K562 (cell line): Measurements from ENCODE around the gene RAMACL. TPM values are rescaled to one million over a fixed set of nuclear protein-coding genes. Genes with fewer than 3 reads are reported as not detected.

ENCODE experiments used
- ATAC-seq: fragments of 200-7000 bp; cut with Tn5 transposase; 3 replicates; pipeline ENCODE4 v1.9.1; 2020; ENCODE audit warnings: moderate library complexity
- BruUV-seq: library from RNA; stranded (reverse); fragments of 400-500 nt; replicated peaks from 2 replicates; lab custom pipeline; 2021; lab: Mats Ljungman, UMichigan
- CTCF ChIA-PET: fragments of 300-600 bp; formaldehyde crosslinking; extraction: SDS; loops from one replicate; lab custom pipeline; 2021; ENCODE audit warnings: low intra/inter-chr PET ratio; lab: Yijun Ruan, JAX
- POLR2A ChIA-PET: fragments of 300-600, 350-650 bp; sonication (Branson Sonifier 250); formaldehyde crosslinking; extraction: SDS; loops from one replicate; lab custom pipeline; 2021; ENCODE audit warnings: antibody characterized with exemption, inconsistent platforms; lab: Yijun Ruan, JAX
- DNase-seq, 4 experiments: peaks; one replicate each; pipeline versions ENCODE4 v3.0.0 to v3.0.0-alpha.2; 2011 to 2018; ENCODE audit warnings: low spot score in 3 of 4, mixed read lengths in 3 of 4; ENCODE audit errors: extremely low read depth in 1 of 4
- FAIRE-seq: peaks from 2 replicates; lab custom pipeline; 2011; peaks lifted over from hg19 to GRCh38; lab: Jason Lieb, UNC
- H2AFZ ChIP-seq: 2 replicates; pipeline ENCODE4 v1.6.0; 2011; ENCODE audit warnings: low read depth, low read length, control low read depth, inconsistent platforms
- H3K27ac ChIP-seq: fragments of 200-600 bp; 3 replicates; pipeline ENCODE4 v1.8.0; 2011; ENCODE audit warnings: low read depth, mild to moderate bottlenecking, control low read depth, inconsistent platforms, low read length, moderate library complexity, mixed read lengths; ENCODE audit errors: extremely low read depth
- H3K27me3 ChIP-seq, 2 experiments: fragments of 300-600 bp in 1 of 2; 2 replicates in 1 of 2; 3 replicates in 1 of 2; pipeline versions ENCODE4 v1.6.0 to v1.8.0; 2011; ENCODE audit warnings: inconsistent platforms in 2 of 2, low read length in 2 of 2, mild to moderate bottlenecking in 1 of 2, mixed read lengths in 1 of 2, moderate library complexity in 1 of 2; ENCODE audit not compliant: control insufficient read depth in 2 of 2, insufficient read depth in 2 of 2
- H3K36me3 ChIP-seq: fragments of 300-600 bp; 3 replicates; pipeline ENCODE4 v1.8.0; 2011; ENCODE audit warnings: mild to moderate bottlenecking, low read length, inconsistent platforms; ENCODE audit not compliant: control insufficient read depth, insufficient read depth
- H3K4me1 ChIP-seq, 2 experiments: fragments of 200-600 bp in 1 of 2; replicated peaks in 1 of 2; 2 replicates in 1 of 2; 3 replicates in 1 of 2; pipeline versions ENCODE4 v1.5.1 to v1.8.0; 2011; ENCODE audit warnings: inconsistent platforms in 2 of 2, low read length in 2 of 2, mild to moderate bottlenecking in 1 of 2, mixed read lengths in 1 of 2, moderate library complexity in 1 of 2; ENCODE audit not compliant: control insufficient read depth in 2 of 2, insufficient read depth in 2 of 2
- H3K4me2 ChIP-seq: 2 replicates; pipeline ENCODE4 v1.6.1; 2011; ENCODE audit warnings: low read length, control low read depth, inconsistent platforms, mixed read lengths; ENCODE audit not compliant: insufficient read depth
- H3K4me3 ChIP-seq: fragments of 200-600 bp; sonication (generic), shearing (Covaris generic); 2 replicates; pipeline ENCODE4 v1.5.1; 2016; ENCODE audit warnings: control low read depth, inconsistent platforms
- H3K79me2 ChIP-seq: fragments of 200-600 bp; 3 replicates; pipeline ENCODE4 v1.8.0; 2011; ENCODE audit warnings: low read length, inconsistent platforms; ENCODE audit not compliant: control insufficient read depth, insufficient read depth
- H3K9ac ChIP-seq, 2 experiments: 2 replicates each; pipeline versions ENCODE4 v1.6.0 to v1.6.1; 2011; ENCODE audit warnings: low read depth in 2 of 2, low read length in 2 of 2, control low read depth in 1 of 2, inconsistent platforms in 1 of 2, mild to moderate bottlenecking in 1 of 2, mixed read lengths in 1 of 2; ENCODE audit not compliant: insufficient read depth in 1 of 2
- H3K9me1 ChIP-seq: one replicate; pipeline ENCODE4 v1.6.0; 2011; ENCODE audit warnings: inconsistent platforms, mild to moderate bottlenecking, low read length, moderate library complexity; ENCODE audit not compliant: control insufficient read depth, insufficient read depth
- H3K9me3 ChIP-seq: replicated peaks from 2 replicates; pipeline ENCODE4 v1.5.1; 2011; ENCODE audit warnings: low read depth, low read length, inconsistent platforms; ENCODE audit not compliant: control insufficient read depth, insufficient read depth
- H4K20me1 ChIP-seq: replicated peaks from 2 replicates; pipeline ENCODE4 v1.6.1; 2011; ENCODE audit warnings: low read length, inconsistent platforms, mixed read lengths; ENCODE audit not compliant: control insufficient read depth, insufficient read depth
- AFF1 ChIP-seq, 2 experiments: fragments of 450-650 bp; IDR thresholded peaks; 2 replicates each; pipeline ENCODE4 v1.6.1; 2018; ENCODE audit warnings: mild to moderate bottlenecking in 2 of 2, low read depth in 1 of 2; ENCODE audit not compliant: partially characterized antibody in 2 of 2
- CTBP1 ChIP-seq: fragments of 450-650 bp; IDR thresholded peaks from 2 replicates; pipeline ENCODE4 v1.6.1; 2016; ENCODE audit warnings: borderline replicate concordance
- RBM15 ChIP-seq: fragments of 200-400 bp; formaldehyde crosslinking; IDR thresholded peaks from 2 replicates; pipeline ENCODE4 v1.6.1; 2018; ENCODE audit warnings: mild to moderate bottlenecking, low read length, moderate library complexity; ENCODE audit not compliant: insufficient read depth
- TBL1XR1 ChIP-seq, 2 experiments: IDR thresholded peaks; 2 replicates each; pipeline ENCODE4 v1.6.1; 2012; ENCODE audit warnings: improper control_type of control experiment in 2 of 2, low read length in 2 of 2, mild to moderate bottlenecking in 1 of 2
- WGBS: fragments of 100-300 bp; shearing (Covaris generic); methylation state at CpG from one replicate; pipeline ENCODE4 v1.1.6; 2016; ENCODE audit warnings: low coverage, mixed read lengths; ENCODE audit not compliant: insufficient coverage; ENCODE audit errors: missing lambda C conversion rate; 5-methylcytosine and 5-hydroxymethylcytosine counted together
- in situ Hi-C: fragments of 300-500 bp; cut with MboI; formaldehyde crosslinking; loops from 4 replicates; pipeline ENCODE4 v1.15.0; 2018; ENCODE audit warnings: inconsistent platforms, mixed read lengths
- intact Hi-C: fragments of 100-400 bp; cut with micrococcal nuclease; formaldehyde crosslinking; loops from 2 replicates; pipeline ENCODE4 v1.14.2; 2022
- polyA plus RNA-seq, 8 experiments: library from polyadenylated mRNA; depleted of rRNA in 4 of 8; stranded (reverse) in 5 of 8; unstranded in 3 of 8; fragments of >200 nt; fragmentation: Nextera tagmentation in 2 of 8; fragmentation: Illumina TruSeq in 1 of 8; extraction: Ambion mirVana in 2 of 8; extraction: Trizol in 1 of 8; gene quantifications; 2 replicates each; pipeline versions ENCODE4 v1.2.1 to v1.2.3, GENCODE V29; 2011 to 2014; ENCODE audit warnings: inconsistent platforms in 1 of 8, missing spikeins in 1 of 8
- total RNA-seq, 7 experiments: library from RNA; depleted of rRNA in 6 of 7; stranded (reverse); fragments of >200 nt in 6 of 7; fragmentation: Illumina TruSeq in 2 of 7; extraction: Trizol in 2 of 7; gene quantifications; 2 replicates each; pipeline versions ENCODE4 v1.2.1 to v1.2.3, GENCODE V29; 2011 to 2021; ENCODE audit warnings: low replicate concordance in 1 of 7
- TF ChIP-seq, protein P1 (sequence below): IDR thresholded peaks from 2 replicates; pipeline ENCODE4 v1.6.1; 2016; ENCODE audit warnings: missing genetic modification characterization, missing compliant biosample characterization

The RAMACL gene
- total and polyA plus RNA-seq, 9 of the 15 experiments (the other 6 are each of a cell fraction or from before 2014, with no cell fraction given): 0.11 to 1.7 (median 0.41) TPM; not detected in 1

DNA sequence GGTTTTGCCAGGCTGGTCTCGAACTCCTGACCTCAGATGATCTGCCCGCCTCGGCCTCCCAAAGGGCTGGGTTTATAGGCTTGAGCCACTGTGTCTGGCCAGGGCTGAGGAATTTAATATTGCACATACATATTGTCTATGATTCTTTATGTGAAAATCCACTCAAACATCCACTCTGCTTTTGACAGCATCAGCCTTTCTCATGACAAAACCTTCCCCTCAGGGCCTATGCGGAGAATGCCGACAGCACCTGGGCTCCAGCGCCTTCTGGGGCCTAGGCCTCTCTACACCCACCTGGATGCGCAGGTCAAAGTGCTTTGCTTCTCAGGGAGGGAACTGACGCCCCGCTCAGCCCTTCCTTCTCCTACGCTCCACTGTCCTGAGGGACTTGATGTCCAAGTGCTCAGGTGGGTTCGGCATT lies 5.4 kb downstream of the RAMACL start:
- no peak for DNase-seq
- in situ Hi-C loops: no loop called here
- Histone ChIP-seq H3K9ac (no peak overlapping the region), H3K4me3 (no peak overlapping the region), H3K36me3 (no peaks in the 10 kb centered on the region), H3K9me3 (no peaks in the 10 kb centered on the region), H3K27ac (no peak overlapping the region), H3K9me1 (no peaks in the 10 kb centered on the region), H3K79me2 (no peaks in the 10 kb centered on the region), H4K20me1 (no peaks in the 10 kb centered on the region), H3K27me3 (peaks cover 5 to 27% of the 10 kb centered on the region in 2 experiments; a peak in 2 of 5 replicates), H3K4me1 (no peaks in the 10 kb centered on the region), H3K4me2 (no peak overlapping the region), H2AFZ (no peak overlapping the region)
- intact Hi-C loops: no loop called here
- FAIRE-seq: no peak
- ChIA-PET CTCF (interaction anchor here (0.6 kb wide), 1 partner anchor 18 kb away, joined by 3 read pairs; no protein-coding TSS in a partner anchor), POLR2A (no interaction called here)
- BruUV-seq: no TSS peak
- no peak for ATAC-seq
- 1% methylated on average over 11 of the region's 11 CpGs for WGBS
- TF ChIP-seq, protein P1, sequence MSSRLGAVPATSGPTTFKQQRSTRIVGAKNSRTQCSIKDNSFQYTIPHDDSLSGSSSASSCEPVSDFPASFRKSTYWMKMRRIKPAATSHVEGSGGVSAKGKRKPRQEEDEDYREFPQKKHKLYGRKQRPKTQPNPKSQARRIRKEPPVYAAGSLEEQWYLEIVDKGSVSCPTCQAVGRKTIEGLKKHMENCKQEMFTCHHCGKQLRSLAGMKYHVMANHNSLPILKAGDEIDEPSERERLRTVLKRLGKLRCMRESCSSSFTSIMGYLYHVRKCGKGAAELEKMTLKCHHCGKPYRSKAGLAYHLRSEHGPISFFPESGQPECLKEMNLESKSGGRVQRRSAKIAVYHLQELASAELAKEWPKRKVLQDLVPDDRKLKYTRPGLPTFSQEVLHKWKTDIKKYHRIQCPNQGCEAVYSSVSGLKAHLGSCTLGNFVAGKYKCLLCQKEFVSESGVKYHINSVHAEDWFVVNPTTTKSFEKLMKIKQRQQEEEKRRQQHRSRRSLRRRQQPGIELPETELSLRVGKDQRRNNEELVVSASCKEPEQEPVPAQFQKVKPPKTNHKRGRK (tag): no peak
- TF ChIP-seq AFF1 (IDR thresholded peaks at IDR 0.05; ENCODE audit: low read depth in 1 of 2, partially characterized antibody in 2 of 2) (no peak), TBL1XR1 (IDR thresholded peaks at IDR 0.05; ENCODE audit: low read length in 2 of 2) (no peak), RBM15 (no peak), CTBP1 (no peak)
- TF ChIP-seq, all 486 proteins: peak for 0
